8988T (cell line): Measurements from ENCODE around the gene KLHL40.

Source experiments
- DNase-seq: peaks from one replicate; pipeline ENCODE4 v3.0.0; 2011

KLHL40 gene, protein sequence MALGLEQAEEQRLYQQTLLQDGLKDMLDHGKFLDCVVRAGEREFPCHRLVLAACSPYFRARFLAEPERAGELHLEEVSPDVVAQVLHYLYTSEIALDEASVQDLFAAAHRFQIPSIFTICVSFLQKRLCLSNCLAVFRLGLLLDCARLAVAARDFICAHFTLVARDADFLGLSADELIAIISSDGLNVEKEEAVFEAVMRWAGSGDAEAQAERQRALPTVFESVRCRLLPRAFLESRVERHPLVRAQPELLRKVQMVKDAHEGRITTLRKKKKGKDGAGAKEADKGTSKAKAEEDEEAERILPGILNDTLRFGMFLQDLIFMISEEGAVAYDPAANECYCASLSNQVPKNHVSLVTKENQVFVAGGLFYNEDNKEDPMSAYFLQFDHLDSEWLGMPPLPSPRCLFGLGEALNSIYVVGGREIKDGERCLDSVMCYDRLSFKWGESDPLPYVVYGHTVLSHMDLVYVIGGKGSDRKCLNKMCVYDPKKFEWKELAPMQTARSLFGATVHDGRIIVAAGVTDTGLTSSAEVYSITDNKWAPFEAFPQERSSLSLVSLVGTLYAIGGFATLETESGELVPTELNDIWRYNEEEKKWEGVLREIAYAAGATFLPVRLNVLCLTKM

DNA sequence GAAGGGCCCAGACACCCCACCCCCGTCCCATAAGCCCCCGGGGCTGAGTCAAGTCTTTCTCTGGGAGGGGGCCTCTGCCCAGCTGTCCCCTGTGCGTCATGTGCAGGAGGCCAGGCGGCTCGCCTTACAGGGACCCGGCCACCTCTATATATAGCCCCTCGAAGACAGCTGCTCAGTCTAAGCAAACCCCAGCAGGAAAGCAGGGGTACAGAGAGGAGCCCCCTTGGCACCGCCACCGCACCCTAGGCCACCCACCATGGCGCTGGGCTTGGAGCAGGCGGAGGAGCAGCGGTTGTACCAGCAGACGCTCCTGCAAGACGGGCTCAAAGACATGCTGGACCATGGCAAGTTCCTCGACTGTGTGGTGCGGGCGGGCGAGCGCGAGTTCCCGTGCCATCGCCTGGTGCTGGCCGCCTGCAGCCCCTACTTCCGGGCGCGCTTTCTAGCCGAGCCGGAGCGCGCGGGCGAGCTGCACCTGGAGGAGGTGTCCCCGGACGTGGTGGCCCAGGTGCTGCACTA, at the start of gene KLHL40:
Gene KLHL40 (plus strand): TSS at position 175 of the 519 bp plus-strand sequence. CDS start 82 bp downstream, at position 257.
- DNase-seq, result peak; percentile 26

DNA sequence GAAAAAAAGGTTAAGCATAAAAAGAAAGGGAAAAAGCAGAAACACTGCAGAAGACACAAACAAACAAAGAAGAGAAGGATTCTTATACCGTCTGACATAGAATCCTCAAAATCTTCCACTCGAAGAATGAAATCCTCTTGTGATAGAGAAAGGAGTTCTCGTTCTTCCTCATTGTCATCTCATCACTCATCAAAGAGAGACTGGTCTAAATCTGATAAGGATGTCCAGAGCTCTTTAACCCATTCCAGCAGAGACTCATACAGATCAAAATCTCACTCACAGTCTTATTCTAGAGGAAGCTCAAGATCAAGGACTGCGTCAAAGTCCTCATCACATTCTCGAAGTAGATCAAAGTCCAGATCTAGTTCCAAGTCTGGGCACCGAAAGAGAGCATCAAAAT, 48.3 kb upstream of the KLHL40 start:
- DNase-seq, result no peak

DNA sequence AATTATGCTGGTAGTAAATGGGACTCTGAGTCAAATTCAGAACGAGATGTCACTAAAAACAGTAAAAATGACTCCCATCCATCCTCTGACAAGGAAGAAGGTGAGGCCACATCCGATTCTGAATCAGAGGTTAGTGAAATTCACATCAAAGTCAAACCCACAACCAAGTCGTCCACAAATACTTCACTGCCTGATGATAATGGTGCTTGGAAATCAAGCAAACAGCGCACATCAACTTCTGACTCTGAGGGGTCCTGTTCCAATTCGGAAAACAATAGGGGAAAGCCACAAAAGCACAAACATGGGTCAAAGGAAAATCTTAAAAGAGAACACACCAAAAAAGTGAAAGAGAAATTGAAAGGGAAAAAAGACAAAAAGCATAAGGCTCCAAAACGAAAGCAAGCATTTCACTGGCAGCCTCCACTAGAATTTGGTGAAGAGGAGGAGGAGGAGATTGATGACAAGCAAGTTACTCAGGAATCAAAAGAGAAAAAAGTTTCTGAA, 46.9 kb upstream of the KLHL40 start:
- no peak for DNase-seq

DNA sequence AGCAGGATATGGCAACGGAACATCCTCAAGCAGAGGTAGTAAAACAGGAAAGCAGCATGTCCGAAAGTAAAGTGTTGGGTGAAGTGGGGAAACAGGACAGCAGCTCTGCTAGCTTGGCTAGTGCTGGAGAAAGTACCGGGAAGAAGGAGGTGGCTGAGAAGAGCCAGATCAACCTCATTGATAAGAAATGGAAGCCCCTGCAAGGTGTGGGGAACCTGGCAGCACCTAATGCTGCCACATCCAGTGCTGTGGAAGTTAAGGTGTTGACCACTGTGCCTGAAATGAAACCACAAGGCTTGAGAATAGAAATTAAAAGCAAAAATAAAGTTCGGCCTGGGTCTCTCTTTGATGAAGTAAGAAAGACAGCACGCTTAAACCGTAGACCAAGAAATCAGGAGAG, 46.1 kb upstream of the KLHL40 start:
- DNase-seq, result no peak

DNA sequence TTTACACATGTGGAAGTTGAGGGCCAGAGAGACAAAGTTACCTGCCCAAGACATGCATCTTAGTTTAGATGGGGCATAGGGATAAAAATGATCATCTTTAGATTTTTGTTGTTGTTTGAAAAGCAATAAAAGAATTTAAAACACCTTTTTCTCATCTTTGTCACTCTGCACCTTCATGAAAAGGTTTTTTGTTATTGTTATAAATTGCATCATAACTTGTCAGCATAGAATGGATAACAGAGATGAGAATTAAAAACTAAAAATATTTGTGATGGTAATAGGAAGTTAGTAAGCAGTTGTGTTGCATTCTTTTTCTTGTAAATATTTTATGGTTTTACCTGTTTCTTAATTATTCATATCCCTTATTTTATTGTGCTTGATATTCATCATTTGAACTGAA, 45.2 kb upstream of the KLHL40 start:
- no peak for DNase-seq

DNA sequence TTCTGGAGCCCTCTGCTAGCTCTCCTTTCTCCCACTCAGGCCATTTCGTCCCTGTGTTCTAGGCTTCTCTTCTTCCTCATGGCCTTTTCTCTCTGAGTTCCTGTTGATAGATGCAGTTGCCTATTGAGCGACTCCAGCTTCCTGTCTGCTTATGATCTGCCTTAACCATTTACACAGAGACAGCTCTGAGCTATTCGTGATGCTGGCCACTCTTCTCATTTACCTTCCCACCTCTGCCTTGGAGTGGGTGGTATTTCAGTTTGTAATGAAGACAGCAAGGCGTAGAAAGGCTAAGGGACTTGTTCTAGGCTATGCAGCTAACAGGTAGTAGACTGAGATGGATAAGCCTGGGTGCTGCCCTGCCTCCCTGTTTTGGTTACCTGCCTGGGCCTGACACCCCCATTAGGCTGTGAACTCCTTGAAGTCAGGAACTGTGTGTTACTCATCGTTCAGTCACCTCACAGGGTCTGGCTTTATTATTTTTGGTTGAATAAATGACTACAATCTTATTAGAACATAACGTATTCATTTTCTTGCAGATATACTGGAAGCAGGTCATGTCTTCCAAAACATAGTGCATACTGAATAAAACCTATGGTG, 44.5 kb upstream of the KLHL40 start:
- DNase-seq, result no peak

DNA sequence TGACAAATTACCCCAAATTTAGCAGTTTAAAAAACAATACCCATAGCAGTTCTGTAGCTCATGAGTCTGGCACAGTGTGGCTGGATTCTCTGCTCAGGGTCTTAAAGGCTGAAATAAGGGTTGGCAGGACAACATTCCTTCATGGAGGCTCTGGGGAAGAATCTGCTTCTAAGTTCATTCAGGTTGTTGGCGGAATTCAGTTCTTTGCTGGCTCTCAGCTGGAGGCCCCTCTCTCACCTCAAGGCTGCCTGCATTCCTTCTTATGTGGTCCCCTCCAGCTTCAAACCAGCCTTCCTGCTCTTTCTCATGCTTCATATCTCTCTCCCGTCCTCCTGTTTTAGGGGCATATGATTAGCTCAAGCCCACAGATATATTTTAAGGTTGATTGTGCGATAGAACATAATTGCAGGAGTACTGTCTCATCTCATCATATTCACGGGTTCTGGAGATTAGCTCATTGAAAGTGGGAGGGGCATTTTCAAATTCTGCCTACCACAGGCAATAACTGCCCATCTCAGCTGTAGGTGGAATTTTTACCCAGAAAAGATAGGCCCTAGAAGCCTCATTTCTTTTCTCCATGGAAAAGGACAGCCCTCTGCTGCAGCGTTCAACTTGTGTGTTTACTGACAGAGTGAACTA, 37.4 kb upstream of the KLHL40 start:
- DNase-seq, result no peak

DNA sequence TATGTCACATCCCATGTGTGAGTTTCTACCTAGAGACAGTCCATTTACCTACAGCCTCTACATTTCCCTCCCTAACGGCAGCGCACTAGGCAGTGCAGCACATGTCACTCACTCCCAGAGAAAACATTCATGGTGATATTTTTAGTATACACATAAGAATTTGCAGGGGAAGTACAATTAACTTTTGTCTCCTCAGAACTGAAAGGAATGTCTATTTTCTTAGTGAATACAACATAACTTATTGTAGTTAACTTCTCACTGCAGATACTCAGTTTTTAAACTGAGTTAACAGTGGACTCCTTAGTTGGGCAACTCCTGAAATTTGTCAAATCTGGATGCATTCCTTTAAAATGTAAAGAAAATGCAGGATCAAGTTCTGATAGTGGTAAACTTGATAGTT, 36.3 kb upstream of the KLHL40 start:
- no peak for DNase-seq

DNA sequence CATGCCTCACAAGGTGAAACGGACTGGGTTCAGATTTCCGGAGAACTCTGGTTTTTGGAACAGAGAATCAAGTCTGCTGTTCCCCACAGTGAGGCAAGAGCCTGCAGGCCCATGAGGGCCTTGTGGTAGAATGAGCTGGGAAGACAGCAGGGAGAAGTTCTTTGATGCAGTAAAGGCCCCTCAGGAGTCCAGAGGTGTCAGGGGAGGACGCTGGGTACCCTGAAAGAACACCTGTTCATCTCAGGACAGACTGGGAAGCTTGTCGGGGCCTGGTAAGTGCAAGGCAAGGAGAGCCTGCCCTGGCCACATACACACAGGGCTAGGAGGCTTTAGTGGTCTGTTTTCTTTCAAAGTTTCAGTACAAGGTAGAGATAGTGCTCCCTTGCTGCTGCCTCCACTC, 35.6 kb upstream of the KLHL40 start:
- DNase-seq, result no peak

DNA sequence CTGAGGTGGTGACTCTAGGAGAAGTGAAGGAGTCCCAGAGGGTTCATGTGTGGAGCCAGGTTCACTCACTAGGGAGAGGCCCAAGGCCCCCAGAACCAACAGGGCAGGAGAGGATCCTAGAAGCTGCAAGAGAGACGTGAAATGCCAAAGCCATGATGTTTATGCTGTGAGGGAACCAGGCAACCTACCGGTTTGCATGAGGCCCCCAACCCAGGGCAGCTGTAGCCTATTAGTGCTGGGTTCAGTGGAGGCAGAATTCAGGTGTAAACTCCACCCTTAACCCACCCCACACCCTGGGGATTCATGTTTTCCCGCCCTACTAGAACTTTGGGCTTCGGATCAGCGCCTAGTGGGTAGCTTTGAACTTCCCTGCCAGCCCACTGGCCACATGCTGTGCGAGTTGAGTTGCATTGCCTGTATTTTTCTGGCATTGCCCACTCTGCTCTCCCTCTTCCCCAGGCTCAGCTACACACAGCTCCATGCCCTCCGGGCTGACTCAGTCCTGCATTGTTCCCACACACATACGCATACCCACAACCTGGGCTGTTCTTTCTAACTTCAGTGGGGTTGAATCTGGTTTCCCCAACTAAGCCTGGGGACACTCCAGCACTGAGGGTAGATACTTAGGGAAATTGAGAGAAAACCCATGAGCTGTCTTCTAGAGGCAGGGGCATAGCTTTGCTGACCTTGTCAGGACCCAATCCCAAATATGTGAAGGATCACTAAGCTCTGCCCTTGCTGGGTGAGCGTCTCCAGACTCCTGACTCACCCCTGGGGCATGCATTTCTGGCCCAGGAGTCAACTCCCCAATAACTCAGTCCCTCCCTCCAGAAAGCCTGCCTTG, 33.9 kb upstream of the KLHL40 start:
- DNase-seq, result peak; percentile 75

DNA sequence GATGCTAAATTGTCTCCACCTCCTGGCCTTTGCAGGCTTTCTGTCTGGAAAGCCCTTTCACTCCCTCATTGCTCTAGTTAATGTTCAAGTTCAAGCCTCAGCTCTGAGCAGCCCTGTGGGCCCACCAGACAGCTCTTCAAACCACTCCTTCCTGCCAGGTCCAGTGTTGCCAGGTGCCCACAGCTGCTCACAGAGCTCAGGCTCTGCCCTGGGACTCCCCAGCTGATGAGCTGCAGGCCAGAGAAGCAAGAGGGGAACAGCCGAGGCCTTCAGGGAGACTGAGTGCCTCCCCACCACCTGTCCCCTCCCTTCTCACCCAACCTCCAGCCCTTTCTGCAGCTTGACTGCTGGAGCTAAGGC, 33.1 kb upstream of the KLHL40 start:
- no peak for DNase-seq

DNA sequence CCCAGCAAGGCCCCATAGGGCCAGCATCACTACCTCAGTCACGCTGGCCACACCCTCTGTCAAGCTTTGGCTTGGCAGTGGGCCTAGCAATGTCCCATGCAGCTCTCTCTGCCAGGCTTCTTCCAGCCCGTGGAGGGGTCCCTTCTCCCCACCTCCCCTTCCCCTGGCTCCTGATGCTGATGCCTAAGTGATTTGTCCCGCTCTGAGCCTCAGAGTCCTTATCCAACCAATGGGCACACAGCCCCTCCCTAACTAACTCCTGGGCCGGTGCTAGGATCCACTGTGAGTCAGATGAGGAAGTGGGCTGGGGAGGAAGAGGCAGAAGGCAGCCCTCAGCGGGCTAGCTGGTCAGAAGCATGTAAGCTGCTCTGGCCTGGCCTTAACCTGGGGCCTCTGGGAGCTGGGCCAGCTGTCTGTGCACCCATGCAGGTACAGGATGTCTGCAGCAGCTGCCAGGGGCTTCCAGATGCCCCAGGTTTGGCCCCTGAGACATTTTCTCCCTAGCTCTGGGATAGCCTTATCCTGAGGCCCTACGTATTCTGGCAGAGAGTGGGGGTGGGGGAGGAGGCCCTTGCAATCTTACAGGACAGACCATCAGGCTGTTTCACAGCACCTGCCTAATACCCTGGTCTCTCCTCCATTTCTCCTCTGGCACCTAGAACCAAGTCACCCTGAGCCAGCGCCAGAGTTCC, 32.6 kb upstream of the KLHL40 start:
- peak; percentile 88 for DNase-seq

DNA sequence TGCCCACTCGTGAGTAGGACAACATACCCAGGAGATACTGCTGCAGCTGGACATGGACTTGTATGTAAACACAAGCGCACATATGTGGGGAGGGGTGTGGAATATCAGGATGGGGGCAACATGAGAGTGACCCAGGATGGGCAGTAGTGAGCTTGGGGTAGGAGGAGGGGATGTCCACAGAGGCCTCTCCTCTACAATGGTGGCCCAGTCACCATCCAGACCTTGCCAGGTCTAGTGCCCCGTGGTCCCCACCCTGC, 32.1 kb upstream of the KLHL40 start:
- no peak for DNase-seq

DNA sequence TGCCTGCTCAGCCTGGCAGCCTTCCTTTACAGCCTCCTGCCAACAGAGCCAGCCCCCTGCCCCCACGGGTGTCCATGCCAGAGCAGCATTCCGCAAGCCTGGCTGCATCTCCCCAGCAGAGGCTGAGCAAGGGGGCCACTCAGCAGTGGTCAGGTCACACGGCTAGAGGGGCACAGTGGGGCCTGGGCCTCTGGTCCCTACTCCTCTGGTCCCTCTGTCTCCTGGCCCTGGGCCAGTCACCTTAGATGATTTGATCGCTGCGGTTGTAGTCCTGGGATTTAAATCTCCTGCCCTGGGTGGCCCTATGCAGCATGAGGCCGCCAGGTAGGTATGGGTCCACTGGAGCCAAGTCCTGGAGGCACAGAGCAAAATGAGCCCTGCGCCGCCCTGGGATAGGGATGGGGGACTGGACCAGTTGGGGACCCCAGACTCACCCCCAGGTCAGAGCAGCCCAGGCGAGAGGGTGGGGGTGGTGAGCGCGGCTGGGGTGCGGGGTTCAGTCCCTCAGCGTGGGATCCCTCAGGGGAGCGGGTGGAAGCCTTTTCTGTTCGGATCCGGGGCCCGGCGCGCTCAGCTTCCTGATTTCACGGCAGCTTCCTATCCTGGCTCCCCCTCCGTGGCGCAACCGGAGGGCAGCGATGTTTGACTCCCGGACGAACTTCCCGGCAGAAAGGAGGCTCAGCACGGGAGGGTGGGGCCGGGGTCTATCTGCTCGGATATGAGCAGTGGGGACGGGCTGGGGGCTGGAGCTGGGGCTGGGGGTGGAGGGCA, 31.6 kb upstream of the KLHL40 start, which contains the start of gene ZBTB47:
Gene ZBTB47 (plus strand): TSS at position 138 of the 771 bp plus-strand sequence. CDS start 4,659 bp downstream, outside the sequence.
- DNase-seq, result peak; percentile 70

DNA sequence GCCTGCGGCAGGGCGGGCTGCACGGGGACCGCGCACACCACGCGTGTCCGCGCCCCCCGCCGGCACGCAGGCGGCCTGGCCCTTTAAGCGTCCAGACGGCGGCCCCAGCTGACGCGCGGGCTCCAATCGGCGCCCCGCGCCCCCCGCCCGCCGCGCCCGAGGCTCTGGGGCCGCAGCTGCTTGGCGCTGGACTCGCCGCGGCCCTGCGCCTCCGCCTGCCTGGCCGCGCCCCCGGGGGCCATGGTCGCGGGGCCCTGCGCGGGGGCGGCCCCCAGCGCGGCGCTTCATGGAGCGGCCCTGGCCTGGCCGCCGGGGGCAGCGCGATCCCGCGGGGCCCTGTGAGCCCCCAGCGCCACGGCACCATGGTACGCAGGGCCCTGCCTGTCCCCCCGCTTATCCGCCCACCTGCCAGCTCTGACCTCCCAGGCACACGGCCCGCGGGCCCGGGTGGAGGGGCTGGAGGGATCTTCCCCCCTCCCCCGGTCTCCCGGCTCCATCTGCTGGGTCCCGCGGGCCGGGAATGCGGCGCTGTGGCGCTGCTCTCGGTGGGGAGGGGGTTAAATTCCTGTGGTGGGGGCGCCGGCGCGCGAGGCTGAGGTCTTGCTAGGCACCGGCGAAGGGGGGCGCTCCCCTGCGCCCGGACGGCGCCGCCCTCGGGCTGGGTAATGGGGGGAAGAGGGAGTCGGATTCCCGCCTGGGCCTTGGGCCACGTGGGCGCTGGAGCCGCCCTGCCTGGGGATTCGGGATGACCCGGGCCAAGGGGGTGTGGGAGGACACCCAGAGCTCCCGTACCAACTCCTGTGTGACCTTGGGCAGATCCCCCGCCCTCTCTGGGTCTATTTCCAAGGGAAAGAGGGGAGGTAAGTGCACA, 30.8 kb upstream of the KLHL40 start:
- DNase-seq, result peak; percentile 90

DNA sequence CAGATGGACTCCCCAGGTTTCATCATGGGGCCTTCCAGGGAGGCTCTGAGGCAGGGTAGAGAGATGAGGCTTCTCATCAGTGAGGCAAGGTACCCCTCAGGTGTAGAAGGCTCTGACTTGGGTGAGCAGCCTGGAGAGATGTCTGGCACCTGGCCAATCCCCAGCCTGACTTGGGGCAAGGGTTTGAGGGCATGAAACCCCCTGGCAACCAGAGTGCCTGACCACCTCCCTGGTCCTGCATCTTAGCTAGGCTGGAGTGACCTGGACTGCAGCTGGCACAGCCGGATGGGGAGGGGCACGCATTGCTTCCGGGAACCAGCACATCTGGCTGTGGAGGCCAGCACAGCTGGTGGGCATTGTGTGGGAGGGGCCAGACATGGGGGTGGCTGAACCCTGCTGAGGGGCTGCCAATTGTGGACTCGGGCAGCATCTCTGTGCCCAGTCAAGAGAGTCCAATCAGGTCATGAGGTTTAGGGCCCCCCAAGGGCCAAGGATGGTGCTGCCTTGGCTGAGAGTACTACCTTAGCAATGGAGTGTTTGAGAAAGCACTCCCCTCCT, 29.9 kb upstream of the KLHL40 start:
- DNase-seq, result peak; percentile 63

DNA sequence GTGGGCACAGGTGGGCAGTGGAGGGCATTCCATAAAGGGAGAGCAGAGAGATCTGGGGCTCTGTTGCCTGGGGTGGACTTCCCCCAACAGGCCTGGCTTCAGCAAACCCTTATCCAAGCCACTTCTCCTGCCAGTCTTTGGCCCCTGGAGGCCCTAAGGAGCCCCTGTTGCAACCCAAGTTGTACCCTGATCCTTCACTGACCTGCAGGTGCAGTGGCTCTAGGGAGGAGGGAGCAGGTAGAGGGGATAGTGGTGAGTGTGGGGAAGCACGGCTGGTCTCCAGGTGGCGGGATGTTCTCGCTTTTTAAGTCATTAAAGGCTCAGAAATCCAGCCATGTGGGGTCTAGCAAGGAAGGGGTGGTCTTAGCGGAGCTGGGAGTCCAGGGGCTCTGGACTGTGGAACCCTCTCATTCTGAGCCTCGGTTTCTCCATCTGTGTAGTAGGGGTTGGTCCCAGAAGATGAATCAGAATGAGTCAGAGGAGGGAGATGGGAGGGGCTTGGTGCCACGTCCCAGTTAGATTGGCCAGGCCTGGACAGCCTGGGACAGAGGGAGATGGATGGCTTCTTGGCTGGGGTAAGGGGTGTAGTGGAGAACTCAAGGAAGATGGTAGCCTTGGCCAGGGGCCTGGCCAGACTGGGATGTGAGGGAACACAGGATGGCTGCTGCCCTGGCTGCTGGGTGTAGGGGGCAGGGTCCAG, 29.2 kb upstream of the KLHL40 start:
- DNase-seq, result peak; percentile 58

DNA sequence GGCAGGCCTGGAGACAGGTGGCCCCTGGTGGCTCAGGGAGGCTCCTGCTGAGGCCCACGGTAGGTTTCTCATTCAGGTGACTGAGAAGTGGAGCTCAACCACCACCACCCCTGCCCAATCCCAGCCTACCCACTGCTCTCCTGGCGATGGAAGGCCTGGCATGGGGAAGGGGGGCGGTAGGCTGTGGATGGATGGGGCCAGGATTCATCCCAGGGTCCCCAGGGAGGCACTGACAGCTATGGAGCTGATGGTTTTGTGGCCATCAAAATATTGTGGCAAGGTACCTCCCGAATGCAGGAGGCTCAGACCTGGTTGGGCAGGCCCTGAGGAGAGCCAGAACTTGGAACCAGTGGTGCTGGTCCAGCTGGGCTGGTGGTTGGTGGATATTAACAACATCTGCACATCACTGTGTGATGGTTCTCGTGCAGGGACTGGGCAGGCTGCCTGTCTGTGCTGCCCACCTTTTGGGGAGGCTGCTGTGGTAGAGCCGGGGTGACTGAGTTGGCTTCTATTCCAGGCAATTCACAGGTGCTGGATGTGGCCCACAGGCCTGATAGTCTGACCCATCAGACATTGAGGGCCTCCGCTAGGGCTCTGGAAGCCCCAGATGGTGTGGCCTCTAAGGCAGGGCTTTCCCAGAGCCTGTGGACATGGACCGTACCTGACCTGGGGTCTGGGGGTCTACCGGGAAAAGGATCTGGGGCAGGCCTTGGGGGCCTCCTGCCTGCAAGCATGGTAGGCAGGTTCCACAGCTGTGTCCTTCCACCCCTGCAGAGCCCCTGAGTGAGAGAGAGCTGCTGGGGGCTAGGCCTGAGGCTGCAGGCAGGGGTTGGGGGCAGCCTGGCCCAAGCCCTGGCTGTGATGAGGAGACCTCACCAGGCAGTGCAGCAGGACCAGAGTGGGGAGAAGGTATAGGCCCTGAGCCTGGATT, 28.4 kb upstream of the KLHL40 start:
- DNase-seq, result peak; percentile 55
